ENCODE data around the gene SCGB1C1. TPM values are rescaled to one million over a fixed set of nuclear protein-coding genes. Genes with fewer than 3 reads are reported as not detected.
A peak's percentile ranks its signal among the peaks of the same experiment; 100 is the strongest.

The SCGB1C1 gene
- total and polyA plus RNA-seq, 8 donors, result not detected

GRCh38 chr11:227824-228379, 35.0 kb downstream of the SCGB1C1 start:
- DNase-seq, result no peak
- Histone ChIP-seq H3K27ac (no peak overlapping the region), H3K4me1 (no peaks in the 10 kb centered on the region), H3K36me3 (peaks cover 0 to 34% (median 29%) of the 10 kb centered on the region in 4 donors), H3K9me3 (no peaks in the 10 kb centered on the region), H3K27me3 (no peaks in the 10 kb centered on the region), H3K4me3 (no peak overlapping the region)
- TF ChIP-seq CTCF (IDR thresholded peaks at IDR 0.05) (no peak), POLR2AphosphoS5 (IDR thresholded peaks at IDR 0.05) (no peak), POLR2A (IDR thresholded peaks at IDR 0.05) (no peak), EP300 (IDR thresholded peaks at IDR 0.05) (no peak)
- 81 to 90% (median 86%) methylated on average over 6 of the region's 6 CpGs for WGBS, 5 donors
- intact Hi-C loops (cut with DNase I; ENCODE audit: low total_unique reads), result no loop called here

DNA sequence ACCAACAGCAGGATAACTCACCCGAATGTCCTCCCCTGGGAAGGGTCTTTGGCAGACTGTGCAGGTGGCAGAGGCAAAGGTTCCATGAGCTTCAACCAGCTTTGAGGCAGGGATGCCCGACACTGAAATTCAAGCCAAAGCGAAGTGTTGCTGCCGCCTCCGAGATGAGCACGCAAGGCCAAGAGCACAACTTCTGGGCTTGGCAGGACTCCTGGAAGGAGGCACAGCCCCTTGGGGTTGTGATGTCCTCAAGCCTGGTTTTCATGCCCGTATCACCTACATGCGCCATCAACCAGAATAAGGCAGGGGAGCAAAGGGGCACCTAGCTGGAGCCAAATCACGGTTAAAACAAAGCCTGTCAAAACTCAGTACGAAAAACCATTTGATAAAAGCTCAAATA, 37.6 kb downstream of the SCGB1C1 start:
- intact Hi-C loops (cut with DNase I; ENCODE audit: low total_unique reads), result no loop called here
- H3K36me3 ChIP-seq, result peaks cover 0 to 31% (median 27%) of the 10 kb centered on the region in 4 donors
- H3K27ac ChIP-seq, result no peak overlapping the region
- H3K9me3 ChIP-seq, result no peaks in the 10 kb centered on the region
- H3K4me3 ChIP-seq, result no peak overlapping the region
- peaks cover 5 to 12% (median 9%) of the 10 kb centered on the region in 4 donors for H3K4me1 ChIP-seq
- TF ChIP-seq POLR2A (IDR thresholded peaks at IDR 0.05), result no peak
- TF ChIP-seq EP300 (IDR thresholded peaks at IDR 0.05), result no peak
- TF ChIP-seq POLR2AphosphoS5 (IDR thresholded peaks at IDR 0.05), result no peak
- no peak for TF ChIP-seq CTCF (IDR thresholded peaks at IDR 0.05)
- 93 to 98% (median 95%) methylated on average over 10 of the region's 10 CpGs for WGBS, 5 donors
- DNase-seq, result no peak
- no peaks in the 10 kb centered on the region for H3K27me3 ChIP-seq

- H3K4me1 ChIP-seq, result peaks cover 15 to 24% (median 23%) of the 10 kb centered on the region in 4 donors
- H3K9me3 ChIP-seq, result no peaks in the 10 kb centered on the region
- peaks cover 0 to 30% (median 25%) of the 10 kb centered on the region in 4 donors for H3K36me3 ChIP-seq
- WGBS, 5 donors, result 88 to 93% (median 91%) methylated on average over 20 of the region's 20 CpGs
- intact Hi-C loops (cut with DNase I; ENCODE audit: low total_unique reads), result no loop called here
- H3K4me3 ChIP-seq, result no peak overlapping the region
- H3K27me3 ChIP-seq, result no peaks in the 10 kb centered on the region
- TF ChIP-seq CTCF (IDR thresholded peaks at IDR 0.05) (no peak), POLR2AphosphoS5 (IDR thresholded peaks at IDR 0.05) (no peak), EP300 (IDR thresholded peaks at IDR 0.05) (no peak), POLR2A (IDR thresholded peaks at IDR 0.05) (no peak)
- no peak for DNase-seq
- H3K27ac ChIP-seq, result no peak overlapping the region
Observed at GRCh38 chr11:232783-233565, 40.1 kb downstream of the SCGB1C1 start.

DNA sequence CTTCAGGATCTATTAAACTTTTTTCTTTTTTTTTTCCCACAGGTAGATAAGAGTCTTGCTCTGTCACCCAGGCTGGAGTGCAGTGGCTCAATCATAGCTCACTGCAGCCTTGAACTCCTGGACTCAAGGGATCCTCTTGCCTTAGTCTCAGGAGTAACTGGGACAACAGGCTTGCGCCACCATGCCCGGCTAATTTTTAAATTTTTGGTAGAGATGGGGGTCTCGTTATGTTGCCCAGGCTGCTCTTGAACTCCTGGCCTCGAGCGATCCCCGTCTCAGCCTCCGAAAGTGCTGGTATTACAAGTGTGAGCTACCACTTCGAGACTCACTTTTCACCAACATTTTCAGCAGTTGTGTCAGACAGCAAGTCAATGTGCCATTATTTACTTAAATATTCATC, 42.3 kb downstream of the SCGB1C1 start:
- 77 to 84% (median 80%) methylated on average over 8 of the region's 8 CpGs for WGBS, 5 donors
- Histone ChIP-seq H3K27ac (peak overlapping the region in 3 of 5 donors; percentile 95 to 97 (median 96)), H3K9me3 (no peaks in the 10 kb centered on the region), H3K27me3 (no peaks in the 10 kb centered on the region), H3K4me3 (peak overlapping the region; percentile 92 to 95 (median 94)), H3K36me3 (peaks cover 0 to 33% (median 24%) of the 10 kb centered on the region in 4 donors), H3K4me1 (peaks cover 22 to 44% (median 35%) of the 10 kb centered on the region in 4 donors)
- TF ChIP-seq POLR2AphosphoS5 (IDR thresholded peaks at IDR 0.05), result no peak
- TF ChIP-seq CTCF (IDR thresholded peaks at IDR 0.05), result no peak
- TF ChIP-seq POLR2A (IDR thresholded peaks at IDR 0.05), result no peak
- TF ChIP-seq EP300 (IDR thresholded peaks at IDR 0.05), result no peak
- intact Hi-C loops (cut with DNase I; ENCODE audit: low total_unique reads), result no loop called here
- no peak for DNase-seq
